Measurements from ENCODE around the gene CAMKMT. TPM values are rescaled to one million over a fixed set of nuclear protein-coding genes. Genes with fewer than 3 reads are reported as not detected.

Gene CAMKMT
- total RNA-seq, 2 experiments from 2014 or later, result 12.1 to 14.1 TPM

- no peak for TF ChIP-seq CTCF (IDR thresholded peaks at IDR 0.05)
- intact Hi-C loops (cut with micrococcal nuclease), result no loop called here
- H3K36me3 Mint-ChIP-seq (ENCODE audit: low read depth), result peaks cover 9% of the 10 kb centered on the region
- no peak for ATAC-seq
- H3K27me3 Mint-ChIP-seq, result no peaks in the 10 kb centered on the region
- H3K27ac Mint-ChIP-seq, result no peak overlapping the region
- no peak for DNase-seq
- POLR2A ChIA-PET, result no interaction called here
- no peaks in the 10 kb centered on the region for H3K9me3 Mint-ChIP-seq
- CTCF ChIA-PET, result interaction anchor here (0.6 to 1.1 kb wide), 4 partner anchors 11 to 387 kb away, joined by 3 to 4 read pairs (median 3); no protein-coding TSS in a partner anchor
- no peak overlapping the region for H3K4me3 Mint-ChIP-seq
- H3K4me1 Mint-ChIP-seq (ENCODE audit: low read depth), result peaks cover 10% of the 10 kb centered on the region
Observed at GRCh38 chr2:44778671-44779476, 417.1 kb downstream of the CAMKMT start.

GRCh38 chr2:44779793-44780192 is 418.0 kb downstream of the CAMKMT start:
- H3K4me1 Mint-ChIP-seq (ENCODE audit: low read depth), result peaks cover 10% of the 10 kb centered on the region
- ATAC-seq, result no peak
- intact Hi-C loops (cut with micrococcal nuclease), result no loop called here
- ChIA-PET POLR2A (no interaction called here), CTCF (interaction anchor here (1.0 to 1.1 kb wide), 2 partner anchors 12 to 300 kb away, joined by 3 to 4 read pairs; no protein-coding TSS in a partner anchor)
- no peak overlapping the region for H3K27ac Mint-ChIP-seq
- H3K4me3 Mint-ChIP-seq, result no peak overlapping the region
- no peak for TF ChIP-seq CTCF (IDR thresholded peaks at IDR 0.05)
- no peak for DNase-seq
- H3K9me3 Mint-ChIP-seq, result no peaks in the 10 kb centered on the region
- H3K27me3 Mint-ChIP-seq, result no peaks in the 10 kb centered on the region
- peaks cover 9% of the 10 kb centered on the region for H3K36me3 Mint-ChIP-seq (ENCODE audit: low read depth)

DNA sequence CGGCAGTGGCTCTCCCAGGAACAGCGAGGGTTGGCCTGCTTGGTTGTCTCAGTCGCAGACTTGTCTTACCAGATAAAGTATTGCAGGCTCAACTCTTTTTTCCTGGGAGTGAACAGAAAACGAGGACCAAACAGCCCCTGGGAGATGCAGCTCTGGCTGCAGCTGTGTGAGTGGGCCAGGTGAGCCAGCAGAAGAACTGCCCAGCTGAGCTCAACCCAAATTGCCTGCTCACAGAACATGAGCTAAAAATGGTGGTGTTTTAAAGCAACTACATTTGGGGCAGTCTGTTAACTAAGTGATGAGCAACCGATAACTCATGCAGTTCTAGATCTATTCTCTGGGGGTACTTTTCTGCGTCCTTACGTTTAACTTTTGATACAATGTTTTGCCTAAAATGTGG is 418.7 kb downstream of the CAMKMT start:
- H3K4me3 Mint-ChIP-seq, result no peak overlapping the region
- no peak for TF ChIP-seq CTCF (IDR thresholded peaks at IDR 0.05)
- POLR2A ChIA-PET, result no interaction called here
- H3K27ac Mint-ChIP-seq, result no peak overlapping the region
- no peaks in the 10 kb centered on the region for H3K27me3 Mint-ChIP-seq
- no peaks in the 10 kb centered on the region for H3K9me3 Mint-ChIP-seq
- DNase-seq, result no peak
- CTCF ChIA-PET, result interaction anchor here (1.1 kb wide), 1 partner anchor 301 kb away, joined by 4 read pairs; no protein-coding TSS in a partner anchor
- peaks cover 10% of the 10 kb centered on the region for H3K4me1 Mint-ChIP-seq (ENCODE audit: low read depth)
- ATAC-seq, result no peak
- H3K36me3 Mint-ChIP-seq (ENCODE audit: low read depth), result peaks cover 9% of the 10 kb centered on the region
- intact Hi-C loops (cut with micrococcal nuclease), result no loop called here

DNA sequence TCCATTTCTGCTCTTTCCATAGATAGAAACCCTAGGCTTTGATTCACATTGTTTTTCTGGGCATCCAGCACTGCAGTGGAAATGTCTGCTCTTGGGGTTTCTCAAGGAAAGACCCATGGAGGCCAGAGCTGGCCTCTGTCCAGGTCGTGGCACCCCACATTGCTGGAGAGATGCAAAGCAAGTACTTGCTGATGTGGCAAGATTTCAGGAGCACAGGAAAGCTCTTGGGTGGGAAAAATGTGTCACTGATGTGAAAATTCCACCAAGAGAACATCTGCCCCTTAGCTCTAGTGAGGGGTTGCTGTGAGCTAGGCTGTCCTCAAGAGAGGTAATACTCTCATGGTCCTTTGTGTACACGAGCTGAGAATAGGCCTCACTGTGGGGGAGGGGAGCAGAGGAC is 423.7 kb downstream of the CAMKMT start:
- Mint-ChIP-seq H3K4me3 (no peak overlapping the region), H3K27me3 (peaks cover 6% of the 10 kb centered on the region), H3K4me1 (ENCODE audit: low read depth) (no peaks in the 10 kb centered on the region), H3K9me3 (no peaks in the 10 kb centered on the region), H3K27ac (no peak overlapping the region), H3K36me3 (ENCODE audit: low read depth) (no peaks in the 10 kb centered on the region)
- intact Hi-C loops (cut with micrococcal nuclease), result no loop called here
- CTCF ChIA-PET, result no interaction called here
- no peak for TF ChIP-seq CTCF (IDR thresholded peaks at IDR 0.05)
- DNase-seq, result no peak
- no peak for ATAC-seq
- POLR2A ChIA-PET, result no interaction called here

GRCh38 chr2:44786045-44786816 is 424.5 kb downstream of the CAMKMT start:
- ATAC-seq (no peak), DNase-seq (no peak)
- Mint-ChIP-seq H3K4me1 (ENCODE audit: low read depth) (no peaks in the 10 kb centered on the region), H3K4me3 (no peak overlapping the region), H3K36me3 (ENCODE audit: low read depth) (no peaks in the 10 kb centered on the region), H3K9me3 (no peaks in the 10 kb centered on the region), H3K27ac (no peak overlapping the region), H3K27me3 (peaks cover 6% of the 10 kb centered on the region)
- TF ChIP-seq CTCF (IDR thresholded peaks at IDR 0.05), result no peak
- intact Hi-C loops (cut with micrococcal nuclease), result no loop called here
- ChIA-PET POLR2A (no interaction called here), CTCF (no interaction called here)

Data from activated CD8-positive, alpha-beta T cell treated with anti-CD3 and anti-CD28 coated beads for 36 hours (primary cell).